Calu3 (cell line): Measurements from ENCODE around the gene IL13RA1. TPM values are rescaled to one million over a fixed set of nuclear protein-coding genes. Genes with fewer than 3 reads are reported as not detected.

Source experiments
- BruUV-seq: library from RNA; stranded (reverse); fragments of 400-500 nt; replicated peaks from 2 replicates; lab custom pipeline; 2021; lab: Mats Ljungman, UMichigan
- CTCF ChIA-PET: fragments of 300-600 bp; sonication (Branson Sonifier 250); formaldehyde crosslinking; loops from one replicate; lab custom pipeline; 2022; ENCODE audit warnings: antibody characterized with exemption; lab: Charles Lee
- DNase-seq: peaks from one replicate; pipeline ENCODE4 v3.0.0; 2022
- H3K27ac Mint-ChIP-seq: one replicate; pipeline ENCODE4 v1.8.0; 2022; ENCODE audit warnings: mixed read lengths; ENCODE audit not compliant: unreplicated experiment
- H3K27me3 Mint-ChIP-seq: one replicate; pipeline ENCODE4 v1.8.0; 2022; ENCODE audit warnings: mixed read lengths; ENCODE audit not compliant: unreplicated experiment
- H3K36me3 Mint-ChIP-seq: one replicate; pipeline ENCODE4 v1.8.0; 2022; ENCODE audit warnings: mild to moderate bottlenecking, moderate library complexity, mixed read lengths; ENCODE audit not compliant: insufficient read depth, unreplicated experiment
- H3K4me1 Mint-ChIP-seq: one replicate; pipeline ENCODE4 v1.8.0; 2022; ENCODE audit warnings: mild to moderate bottlenecking, low read depth, mixed read lengths; ENCODE audit not compliant: unreplicated experiment
- H3K4me3 Mint-ChIP-seq: one replicate; pipeline ENCODE4 v1.8.0; 2022; ENCODE audit warnings: mild to moderate bottlenecking, low read depth, moderate library complexity, mixed read lengths; ENCODE audit not compliant: unreplicated experiment
- H3K9me3 Mint-ChIP-seq: one replicate; pipeline ENCODE4 v1.8.0; 2022; ENCODE audit warnings: low read depth, mixed read lengths; ENCODE audit not compliant: unreplicated experiment
- CTCF ChIP-seq: fragments of 200-600 bp; IDR thresholded peaks from one replicate; pipeline ENCODE4 v1.8.0; 2022; ENCODE audit warnings: antibody characterized with exemption; ENCODE audit not compliant: unreplicated experiment
- intact Hi-C: fragments of 100-400 bp; cut with micrococcal nuclease; formaldehyde crosslinking; loops from one replicate; pipeline ENCODE4 v1.10.0; 2022; ENCODE audit not compliant: unreplicated experiment
- total RNA-seq: library from RNA; stranded (reverse); gene quantifications from 2 replicates; pipeline ENCODE4 v1.2.3, GENCODE V29; 2022

The IL13RA1 gene
- total RNA-seq, 1 experiment from 2014 or later, result 67.8 TPM

DNA sequence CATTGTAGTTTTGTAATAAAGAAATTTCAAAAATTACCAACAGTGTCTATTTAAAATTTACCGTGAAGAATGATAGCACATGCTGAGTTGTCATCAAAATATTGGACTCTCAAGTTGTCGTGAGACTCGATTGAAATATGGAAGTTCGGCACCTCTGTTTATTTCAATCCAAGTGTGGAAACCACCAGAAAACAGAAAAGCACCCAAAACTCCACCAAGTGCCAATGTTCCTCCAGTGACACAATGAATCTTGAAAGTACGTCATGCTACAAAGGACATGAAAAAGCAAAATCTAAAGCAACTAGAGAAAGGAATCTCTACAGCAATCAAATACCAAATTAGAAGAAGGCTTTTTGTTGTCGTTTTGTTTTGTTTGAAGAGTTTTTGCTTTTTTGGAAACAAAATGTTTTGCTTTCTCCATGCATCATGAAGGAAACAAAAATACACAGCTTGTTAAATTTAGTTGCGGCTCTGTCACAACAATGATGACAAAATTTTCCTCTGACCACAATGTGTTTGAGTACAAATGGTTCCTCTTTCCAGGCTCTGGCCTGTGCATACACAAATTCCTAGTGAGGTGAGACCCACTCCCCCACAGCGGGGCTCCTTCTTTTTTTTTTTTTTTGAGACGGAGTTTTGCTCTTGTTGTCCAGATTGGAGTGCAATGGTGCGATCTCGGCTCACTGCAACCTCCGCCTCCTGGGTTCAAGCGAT lies 9.6 kb upstream of the IL13RA1 start:
- BruUV-seq, result no TSS peak
- H3K27me3 Mint-ChIP-seq, result no peaks in the 10 kb centered on the region
- H3K4me1 Mint-ChIP-seq, result no peaks in the 10 kb centered on the region
- no peak for TF ChIP-seq CTCF
- H3K4me3 Mint-ChIP-seq, result no peak overlapping the region
- no peaks in the 10 kb centered on the region for H3K9me3 Mint-ChIP-seq
- intact Hi-C loops, result no loop called here
- CTCF ChIA-PET, result no interaction called here
- H3K36me3 Mint-ChIP-seq, result no peaks in the 10 kb centered on the region
- no peak for DNase-seq
- no peak overlapping the region for H3K27ac Mint-ChIP-seq

DNA sequence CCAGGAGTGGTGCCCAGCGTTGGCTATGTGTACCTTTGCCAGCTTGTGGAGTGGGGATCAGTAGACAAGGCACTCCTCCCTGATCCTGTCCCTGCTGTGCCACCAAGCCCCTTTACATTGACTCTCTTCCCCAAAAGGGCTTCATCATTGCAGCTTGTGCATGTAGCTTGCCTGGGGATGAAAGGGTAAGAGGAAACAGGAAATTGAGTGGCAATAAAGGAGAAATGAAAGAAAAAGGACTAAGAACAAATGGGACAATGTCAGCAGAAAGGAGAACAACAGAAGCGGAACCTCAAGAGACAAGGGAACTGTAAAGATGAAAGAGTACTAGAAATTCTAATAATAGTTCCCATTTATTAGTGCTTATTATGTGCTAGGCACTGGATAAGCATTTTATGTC lies 8.7 kb upstream of the IL13RA1 start:
- no peak for DNase-seq
- CTCF ChIA-PET, result no interaction called here
- Mint-ChIP-seq H3K4me3 (no peak overlapping the region), H3K27me3 (no peaks in the 10 kb centered on the region), H3K27ac (no peak overlapping the region), H3K4me1 (peaks cover 4% of the 10 kb centered on the region), H3K9me3 (no peaks in the 10 kb centered on the region), H3K36me3 (no peaks in the 10 kb centered on the region)
- intact Hi-C loops, result no loop called here
- no TSS peak for BruUV-seq
- no peak for TF ChIP-seq CTCF

DNA sequence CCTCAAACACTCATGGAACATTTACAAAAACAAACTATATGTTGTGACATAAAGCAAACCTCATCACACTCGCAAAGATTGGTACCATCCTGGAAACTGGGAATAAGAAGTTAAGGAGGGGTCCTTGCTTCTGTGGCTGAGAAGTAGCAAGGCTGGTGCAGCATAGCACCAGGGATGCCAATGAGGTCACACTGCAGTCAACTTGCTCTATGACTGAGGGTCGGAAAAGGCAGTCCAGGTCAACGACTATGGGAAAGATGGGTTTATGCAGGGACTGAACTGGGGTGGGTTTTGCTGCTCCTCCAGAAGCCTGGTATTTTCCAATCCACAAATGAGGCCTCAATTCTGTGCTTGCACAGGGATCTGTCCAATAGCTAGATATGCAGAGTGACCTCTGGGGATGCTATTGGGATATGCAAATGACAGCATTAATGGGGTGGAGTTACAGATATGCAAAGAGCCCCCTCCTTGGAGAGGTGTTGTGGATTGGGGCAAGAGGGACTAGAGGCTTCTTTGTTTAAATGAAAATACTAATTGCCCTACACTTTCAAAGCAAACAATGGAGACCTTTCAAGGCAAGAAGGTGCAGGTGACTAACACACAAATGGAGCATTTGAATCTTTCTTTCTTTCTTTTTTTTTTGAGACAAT lies 7.2 kb upstream of the IL13RA1 start:
- Mint-ChIP-seq H3K4me3 (no peak overlapping the region), H3K4me1 (peaks cover 13% of the 10 kb centered on the region), H3K27me3 (no peaks in the 10 kb centered on the region), H3K36me3 (no peaks in the 10 kb centered on the region), H3K9me3 (no peaks in the 10 kb centered on the region), H3K27ac (no peak overlapping the region)
- DNase-seq, result no peak
- intact Hi-C loops, result loop anchor here (10.0 kb wide), 1 partner anchor 55 kb away; no protein-coding TSS in a partner anchor
- CTCF ChIA-PET, result no interaction called here
- no TSS peak for BruUV-seq
- no peak for TF ChIP-seq CTCF

DNA sequence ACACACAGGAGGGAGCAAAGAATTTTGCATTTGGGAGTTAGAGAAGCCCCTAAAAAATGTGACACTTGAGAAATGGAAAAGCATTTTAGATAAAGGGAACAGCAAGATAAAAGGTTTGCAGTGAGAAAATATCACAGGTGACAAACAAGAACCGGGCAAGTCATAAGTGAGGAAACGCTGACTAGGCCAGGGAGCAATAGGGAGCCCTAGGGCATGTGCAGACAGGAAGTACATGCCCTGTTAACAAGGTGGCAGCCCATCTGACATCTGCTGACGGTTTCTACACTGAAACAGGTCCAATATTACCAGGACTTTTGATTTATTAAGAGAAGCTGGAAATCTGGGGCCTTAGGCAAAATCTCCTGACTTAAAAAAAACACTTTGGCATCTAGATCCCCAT lies 4.0 kb upstream of the IL13RA1 start:
- no peak for TF ChIP-seq CTCF
- Mint-ChIP-seq H3K36me3 (peaks cover 19% of the 10 kb centered on the region), H3K27me3 (no peaks in the 10 kb centered on the region), H3K9me3 (no peaks in the 10 kb centered on the region), H3K4me3 (no peak overlapping the region), H3K27ac (no peak overlapping the region), H3K4me1 (peaks cover 34% of the 10 kb centered on the region)
- CTCF ChIA-PET, result no interaction called here
- DNase-seq, result no peak
- intact Hi-C loops, result loop anchor here (10.0 kb wide), 1 partner anchor 59 kb away; no protein-coding TSS in a partner anchor
- no TSS peak for BruUV-seq
